ENCODE data around the gene HNRNPUL2.

- TF ChIP-seq CTCF (IDR thresholded peaks at IDR 0.05) (no peak), POLR2A (IDR thresholded peaks at IDR 0.05) (no peak)
These were observed 11.8 kb downstream of the HNRNPUL2 start for GRCh38 chr11:62715150-62716130.
